HG03039 (cell line): ENCODE data around the gene TRIM64.
"Not testable (repeated sequence)": the region's sequence is repeated elsewhere in the genome, so short reads cannot be mapped to it uniquely, and the experiment has no call there.

Experiments used
- ATAC-seq: cut with Tn5 transposase; IDR thresholded peaks from one replicate; pipeline ENCODE4 v1.9.1; 2021; ENCODE audit warnings: mild to moderate bottlenecking, moderate library complexity; ENCODE audit not compliant: unreplicated experiment

Gene TRIM64

GRCh38 chr11:89965737-89966136 is at the start of gene TRIM64:
Gene TRIM64 (plus strand): TSS chr11:89966037. CDS start chr11:89968504, 2,467 bp downstream.
- ATAC-seq, result not testable (repeated sequence)

- ATAC-seq, result no peak
These were observed 43.6 kb upstream of the TRIM64 start, which contains the start of gene TRIM49D1 for GRCh38 chr11:89922195-89922660. Gene TRIM49D1 (minus strand): TSS chr11:89922245. CDS start chr11:89917710, 4,535 bp downstream.

- ATAC-seq, result not testable (repeated sequence)
These were observed 42.1 kb upstream of the TRIM64 start, which contains the start of gene TRIM49D2 for GRCh38 chr11:89923764-89924163. Gene TRIM49D2 (plus strand): TSS chr11:89924064. CDS start chr11:89926762, 2,698 bp downstream.

- not testable (repeated sequence) for ATAC-seq
These were observed 5.0 kb upstream of the TRIM64 start for GRCh38 chr11:89960833-89961232.
